Stimulated activated effector memory CD8-positive, alpha-beta T cell treated with anti-CD3 and anti-CD28 coated beads, Interleukin-12 subunit alpha, Interleukin-12 subunit beta, amount 100 ng/mL, for 72 hours (primary cell): ENCODE data around the gene ADAMTSL4.
"Not testable (repeated sequence)": the region's sequence is repeated elsewhere in the genome, so short reads cannot be mapped to it uniquely, and the experiment has no call there.

Experiments
- ATAC-seq: fragments of 150-1000 bp; cut with Tn5 transposase; 2 replicates; pipeline ENCODE4 v1.10.0; 2021
- DNase-seq, 2 donors: peaks; one replicate each; pipeline ENCODE4 v3.0.0; 2021 to 2022; ENCODE audit warnings: low spot score in 2 of 2
- H3K27ac Mint-ChIP-seq: one replicate; pipeline ENCODE4 v1.8.0; 2022; ENCODE audit warnings: mild to moderate bottlenecking, mixed read lengths
- H3K36me3 Mint-ChIP-seq: one replicate; pipeline ENCODE4 v1.8.0; 2022; ENCODE audit warnings: mild to moderate bottlenecking, mixed read lengths
- H3K4me1 Mint-ChIP-seq: one replicate; pipeline ENCODE4 v1.8.0; 2022; ENCODE audit warnings: mixed read lengths
- H3K4me3 Mint-ChIP-seq: one replicate; pipeline ENCODE4 v1.8.0; 2022; ENCODE audit warnings: mild to moderate bottlenecking, mixed read lengths
- H3K9me3 Mint-ChIP-seq: one replicate; pipeline ENCODE4 v1.8.0; 2022; ENCODE audit warnings: mixed read lengths

The ADAMTSL4 gene

GRCh38 chr1:150557813-150558212 lies 8.6 kb downstream of the ADAMTSL4 start:
- Mint-ChIP-seq H3K27ac (peak overlapping the region; percentile 23), H3K4me1 (peaks cover 38% of the 10 kb centered on the region), H3K36me3 (peaks cover 27% of the 10 kb centered on the region), H3K9me3 (no peaks in the 10 kb centered on the region), H3K4me3 (no peak overlapping the region)
- ATAC-seq (no peak), DNase-seq (no peak)

DNA sequence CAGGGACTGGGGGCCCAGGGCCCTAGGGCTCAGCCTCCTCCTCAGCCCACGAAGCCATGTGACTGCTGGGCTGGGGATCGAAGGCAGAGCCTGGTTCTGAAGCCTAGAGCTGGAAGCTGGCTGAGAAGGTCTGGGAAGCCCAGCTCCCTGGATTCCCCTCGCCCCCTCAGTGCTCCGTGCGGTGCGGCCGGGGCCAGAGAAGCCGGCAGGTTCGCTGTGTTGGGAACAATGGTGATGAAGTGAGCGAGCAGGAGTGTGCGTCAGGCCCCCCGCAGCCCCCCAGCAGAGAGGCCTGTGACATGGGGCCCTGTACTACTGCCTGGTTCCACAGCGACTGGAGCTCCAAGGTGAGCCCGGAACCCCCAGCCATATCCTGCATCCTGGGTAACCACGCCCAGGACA lies 9.1 kb downstream of the ADAMTSL4 start:
- Mint-ChIP-seq H3K4me3 (no peak overlapping the region), H3K36me3 (peaks cover 32% of the 10 kb centered on the region), H3K27ac (no peak overlapping the region), H3K4me1 (peaks cover 38% of the 10 kb centered on the region), H3K9me3 (no peaks in the 10 kb centered on the region)
- no peak for ATAC-seq
- DNase-seq: no peak

DNA sequence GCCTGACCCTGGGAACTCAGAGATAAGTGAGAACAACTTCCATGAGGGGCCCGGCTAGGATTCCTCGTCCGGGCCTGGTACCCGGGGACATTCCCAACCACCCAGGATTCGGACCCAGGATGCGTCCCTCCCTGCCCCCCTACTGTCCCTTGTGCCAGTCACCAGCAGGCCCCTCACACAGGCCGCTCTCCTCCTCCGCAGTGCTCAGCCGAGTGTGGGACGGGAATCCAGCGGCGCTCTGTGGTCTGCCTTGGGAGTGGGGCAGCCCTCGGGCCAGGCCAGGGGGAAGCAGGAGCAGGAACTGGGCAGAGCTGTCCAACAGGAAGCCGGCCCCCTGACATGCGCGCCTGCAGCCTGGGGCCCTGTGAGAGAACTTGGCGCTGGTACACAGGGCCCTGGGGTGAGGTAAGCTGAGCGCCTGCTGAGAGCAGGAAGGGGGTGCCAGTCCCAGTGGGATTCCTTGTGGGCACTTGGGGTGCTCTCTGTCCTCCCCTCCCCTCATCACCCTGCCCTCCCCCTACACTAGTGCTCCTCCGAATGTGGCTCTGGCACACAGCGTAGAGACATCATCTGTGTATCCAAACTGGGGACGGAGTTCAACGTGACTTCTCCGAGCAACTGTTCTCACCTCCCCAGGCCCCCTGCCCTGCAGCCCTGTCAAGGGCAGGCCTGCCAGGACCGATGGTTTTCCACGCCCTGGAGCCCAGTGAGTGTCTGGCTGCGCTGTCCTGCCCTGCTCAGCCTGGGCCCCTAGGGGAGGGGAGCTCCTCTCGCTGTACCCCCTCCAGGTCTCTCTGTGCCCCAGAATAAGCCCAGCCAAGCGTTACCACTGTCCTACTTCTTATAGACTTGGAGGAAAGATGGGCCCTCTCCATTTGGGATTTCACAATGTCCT lies 9.8 kb downstream of the ADAMTSL4 start:
- no peak overlapping the region for H3K4me3 Mint-ChIP-seq
- DNase-seq (no peak), ATAC-seq (no peak)
- H3K27ac Mint-ChIP-seq: no peak overlapping the region
- H3K36me3 Mint-ChIP-seq: peaks cover 38% of the 10 kb centered on the region
- H3K9me3 Mint-ChIP-seq: no peaks in the 10 kb centered on the region
- peaks cover 42% of the 10 kb centered on the region for H3K4me1 Mint-ChIP-seq

- Mint-ChIP-seq H3K9me3 (no peaks in the 10 kb centered on the region), H3K4me1 (peaks cover 48% of the 10 kb centered on the region), H3K27ac (peak overlapping the region; percentile 97), H3K4me3 (peak overlapping the region; percentile 88), H3K36me3 (peaks cover 38% of the 10 kb centered on the region)
- ATAC-seq (no peak), DNase-seq (no peak)
These were observed 10.4 kb downstream of the ADAMTSL4 start for GRCh38 chr1:150559656-150560010.

DNA sequence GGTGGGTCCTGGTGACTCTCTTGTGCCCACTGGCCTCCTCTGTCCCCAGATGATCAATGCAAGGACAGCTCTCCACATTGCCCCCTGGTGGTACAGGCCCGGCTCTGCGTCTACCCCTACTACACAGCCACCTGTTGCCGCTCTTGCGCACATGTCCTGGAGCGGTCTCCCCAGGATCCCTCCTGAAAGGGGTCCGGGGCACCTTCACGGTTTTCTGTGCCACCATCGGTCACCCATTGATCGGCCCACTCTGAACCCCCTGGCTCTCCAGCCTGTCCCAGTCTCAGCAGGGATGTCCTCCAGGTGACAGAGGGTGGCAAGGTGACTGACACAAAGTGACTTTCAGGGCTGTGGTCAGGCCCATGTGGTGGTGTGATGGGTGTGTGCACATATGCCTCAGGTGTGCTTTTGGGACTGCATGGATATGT lies 10.8 kb downstream of the ADAMTSL4 start:
- Mint-ChIP-seq H3K27ac (peak overlapping the region; percentile 97), H3K4me1 (peaks cover 52% of the 10 kb centered on the region), H3K9me3 (no peaks in the 10 kb centered on the region), H3K4me3 (peak overlapping the region; percentile 88), H3K36me3 (peaks cover 42% of the 10 kb centered on the region)
- DNase-seq (peak; percentile 77 to 92), ATAC-seq (peak; percentile 12)

GRCh38 chr1:150560576-150561253 lies 11.5 kb downstream of the ADAMTSL4 start:
- DNase-seq (peak in 1 of 2 donors; percentile 79), ATAC-seq (peak; percentile 59)
- peaks cover 55% of the 10 kb centered on the region for H3K4me1 Mint-ChIP-seq
- peak overlapping the region; percentile 88 for H3K4me3 Mint-ChIP-seq
- H3K9me3 Mint-ChIP-seq: no peaks in the 10 kb centered on the region
- H3K36me3 Mint-ChIP-seq: peaks cover 42% of the 10 kb centered on the region
- peak overlapping the region; percentile 97 for H3K27ac Mint-ChIP-seq

- H3K36me3 Mint-ChIP-seq: peaks cover 45% of the 10 kb centered on the region
- peaks cover 58% of the 10 kb centered on the region for H3K4me1 Mint-ChIP-seq
- DNase-seq (peak; percentile 42 to 95), ATAC-seq (peak; percentile 52)
- H3K4me3 Mint-ChIP-seq: peak overlapping the region; percentile 88
- peak overlapping the region; percentile 97 for H3K27ac Mint-ChIP-seq
- no peaks in the 10 kb centered on the region for H3K9me3 Mint-ChIP-seq
These were observed 12.2 kb downstream of the ADAMTSL4 start for GRCh38 chr1:150561254-150561973.

- H3K27ac Mint-ChIP-seq: peak overlapping the region; percentile 97
- peak; percentile 77 for ATAC-seq
- DNase-seq: peak; percentile 81 to 95
- peaks cover 48% of the 10 kb centered on the region for H3K36me3 Mint-ChIP-seq
- H3K9me3 Mint-ChIP-seq: no peaks in the 10 kb centered on the region
- H3K4me1 Mint-ChIP-seq: peaks cover 64% of the 10 kb centered on the region
- H3K4me3 Mint-ChIP-seq: peak overlapping the region; percentile 88
These were observed 12.8 kb downstream of the ADAMTSL4 start for GRCh38 chr1:150561974-150562445.

GRCh38 chr1:150562446-150563339 lies 13.5 kb downstream of the ADAMTSL4 start:
- Mint-ChIP-seq H3K27ac (peak overlapping the region; percentile 97), H3K4me3 (peak overlapping the region; percentile 88), H3K9me3 (no peaks in the 10 kb centered on the region), H3K4me1 (peaks cover 71% of the 10 kb centered on the region), H3K36me3 (peaks cover 55% of the 10 kb centered on the region)
- peak; percentile 48 for ATAC-seq
- peak; percentile 49 to 87 for DNase-seq

- H3K4me3 Mint-ChIP-seq: peak overlapping the region; percentile 88
- peaks cover 63% of the 10 kb centered on the region for H3K36me3 Mint-ChIP-seq
- DNase-seq (peak in 1 of 2 donors; percentile 69), ATAC-seq (peak; percentile 52)
- H3K27ac Mint-ChIP-seq: peak overlapping the region; percentile 97
- peaks cover 79% of the 10 kb centered on the region for H3K4me1 Mint-ChIP-seq
- no peaks in the 10 kb centered on the region for H3K9me3 Mint-ChIP-seq
These were observed 14.3 kb downstream of the ADAMTSL4 start for GRCh38 chr1:150563340-150564038.

- Mint-ChIP-seq H3K36me3 (peaks cover 70% of the 10 kb centered on the region), H3K4me3 (peak overlapping the region; percentile 88), H3K9me3 (no peaks in the 10 kb centered on the region), H3K27ac (peak overlapping the region; percentile 97), H3K4me1 (peaks cover 87% of the 10 kb centered on the region)
- ATAC-seq: no peak
- DNase-seq: peak in 1 of 2 donors; percentile 64
These were observed 15.1 kb downstream of the ADAMTSL4 start for GRCh38 chr1:150564051-150564991.

- not testable (repeated sequence) for DNase-seq, ATAC-seq, H3K9me3 Mint-ChIP-seq
- Mint-ChIP-seq H3K36me3 (peaks cover 81% of the 10 kb centered on the region), H3K27ac (peak overlapping the region; percentile 98), H3K4me1 (peaks cover 92% of the 10 kb centered on the region), H3K4me3 (peak overlapping the region; percentile 88)
These were observed 16.2 kb downstream of the ADAMTSL4 start for GRCh38 chr1:150565240-150565991.
